ENCODE results near the gene CACHD1.

Gene CACHD1

DNA sequence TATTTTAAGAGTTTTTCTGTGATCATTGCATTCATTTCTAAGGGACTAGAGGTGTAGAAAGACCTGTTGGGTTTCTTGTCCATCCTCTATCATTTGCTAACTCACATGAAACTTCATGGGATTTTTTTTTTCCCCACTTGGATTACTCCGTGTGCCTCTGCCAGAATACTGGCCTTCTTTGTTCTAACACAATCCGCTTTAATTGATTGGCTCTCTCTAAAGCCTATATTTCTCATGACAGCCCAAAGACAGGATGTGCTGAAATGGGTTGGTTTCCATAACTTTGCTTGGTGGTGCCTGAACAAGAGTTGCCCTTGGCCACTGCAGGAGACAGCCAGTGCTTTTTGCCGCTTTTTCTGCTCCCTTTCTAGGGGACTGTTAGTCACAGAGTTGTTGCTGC, 12.2 kb downstream of the CACHD1 start:
- Histone ChIP-seq H3K27ac (ENCODE audit: low read depth in 2 of 2, low read length in 2 of 2) (no peak overlapping the region), H3K4me3 (ENCODE audit: low read length in 2 of 2) (no peak overlapping the region), H3K27me3 (ENCODE audit: control insufficient read depth in 2 of 2, insufficient read depth in 2 of 2, low read length in 2 of 2) (no peaks in the 10 kb centered on the region), H3K36me3 (ENCODE audit: control insufficient read depth in 2 of 2, insufficient read depth in 2 of 2, low read length in 2 of 2) (no peaks in the 10 kb centered on the region), H3K4me1 (ENCODE audit: control insufficient read depth in 2 of 2, insufficient read depth in 2 of 2, low read length in 2 of 2) (peaks cover 4 to 8% of the 10 kb centered on the region in 2 donors), H3K9ac (ENCODE audit: low read depth in 1 of 2, low read length in 2 of 2) (no peak overlapping the region), H3K9me3 (ENCODE audit: control insufficient read depth in 2 of 2, low read length in 2 of 2) (no peaks in the 10 kb centered on the region)

DNA sequence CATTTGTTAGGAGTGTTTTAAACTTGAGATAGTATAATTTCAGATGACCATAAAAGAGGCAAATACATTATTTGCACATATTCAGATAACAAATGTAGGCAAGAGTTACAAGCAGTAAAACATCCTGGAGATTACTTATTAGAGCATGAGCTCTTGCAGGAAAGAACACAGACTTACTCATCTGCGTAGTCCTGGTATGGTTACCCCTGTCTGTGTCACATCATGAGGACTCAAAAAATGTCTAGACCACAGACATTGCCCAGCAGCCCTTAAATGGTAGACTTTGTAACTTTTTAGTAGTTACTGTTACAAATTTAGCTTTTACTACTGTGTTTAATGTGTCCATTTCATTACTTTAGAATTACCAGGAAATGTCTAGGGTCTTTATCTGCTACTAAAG, 12.8 kb downstream of the CACHD1 start:
- H3K4me1 ChIP-seq (ENCODE audit: control insufficient read depth in 2 of 2, insufficient read depth in 2 of 2, low read length in 2 of 2) = peaks cover 3 to 8% of the 10 kb centered on the region in 2 donors
- no peaks in the 10 kb centered on the region for H3K36me3 ChIP-seq (ENCODE audit: control insufficient read depth in 2 of 2, insufficient read depth in 2 of 2, low read length in 2 of 2)
- no peak overlapping the region for H3K4me3 ChIP-seq (ENCODE audit: low read length in 2 of 2)
- no peaks in the 10 kb centered on the region for H3K27me3 ChIP-seq (ENCODE audit: control insufficient read depth in 2 of 2, insufficient read depth in 2 of 2, low read length in 2 of 2)
- H3K9me3 ChIP-seq (ENCODE audit: control insufficient read depth in 2 of 2, low read length in 2 of 2) = no peaks in the 10 kb centered on the region
- no peak overlapping the region for H3K27ac ChIP-seq (ENCODE audit: low read depth in 2 of 2, low read length in 2 of 2)
- no peak overlapping the region for H3K9ac ChIP-seq (ENCODE audit: low read depth in 1 of 2, low read length in 2 of 2)

GRCh38 chr1:64483731-64484414, 13.9 kb downstream of the CACHD1 start:
- Histone ChIP-seq H3K36me3 (ENCODE audit: control insufficient read depth in 2 of 2, insufficient read depth in 2 of 2, low read length in 2 of 2) (no peaks in the 10 kb centered on the region), H3K4me1 (ENCODE audit: control insufficient read depth in 2 of 2, insufficient read depth in 2 of 2, low read length in 2 of 2) (peaks cover 3 to 8% of the 10 kb centered on the region in 2 donors), H3K9ac (ENCODE audit: low read depth in 1 of 2, low read length in 2 of 2) (no peak overlapping the region), H3K27me3 (ENCODE audit: control insufficient read depth in 2 of 2, insufficient read depth in 2 of 2, low read length in 2 of 2) (no peaks in the 10 kb centered on the region), H3K27ac (ENCODE audit: low read depth in 2 of 2, low read length in 2 of 2) (no peak overlapping the region), H3K9me3 (ENCODE audit: control insufficient read depth in 2 of 2, low read length in 2 of 2) (no peaks in the 10 kb centered on the region), H3K4me3 (ENCODE audit: low read length in 2 of 2) (no peak overlapping the region)

GRCh38 chr1:64484651-64485050, 14.7 kb downstream of the CACHD1 start:
- no peak overlapping the region for H3K4me3 ChIP-seq (ENCODE audit: low read length in 2 of 2)
- peaks cover 3 to 8% of the 10 kb centered on the region in 2 donors for H3K4me1 ChIP-seq (ENCODE audit: control insufficient read depth in 2 of 2, insufficient read depth in 2 of 2, low read length in 2 of 2)
- no peak overlapping the region for H3K9ac ChIP-seq (ENCODE audit: low read depth in 1 of 2, low read length in 2 of 2)
- H3K36me3 ChIP-seq (ENCODE audit: control insufficient read depth in 2 of 2, insufficient read depth in 2 of 2, low read length in 2 of 2) = no peaks in the 10 kb centered on the region
- no peaks in the 10 kb centered on the region for H3K9me3 ChIP-seq (ENCODE audit: control insufficient read depth in 2 of 2, low read length in 2 of 2)
- H3K27me3 ChIP-seq (ENCODE audit: control insufficient read depth in 2 of 2, insufficient read depth in 2 of 2, low read length in 2 of 2) = no peaks in the 10 kb centered on the region
- no peak overlapping the region for H3K27ac ChIP-seq (ENCODE audit: low read depth in 2 of 2, low read length in 2 of 2)

DNA sequence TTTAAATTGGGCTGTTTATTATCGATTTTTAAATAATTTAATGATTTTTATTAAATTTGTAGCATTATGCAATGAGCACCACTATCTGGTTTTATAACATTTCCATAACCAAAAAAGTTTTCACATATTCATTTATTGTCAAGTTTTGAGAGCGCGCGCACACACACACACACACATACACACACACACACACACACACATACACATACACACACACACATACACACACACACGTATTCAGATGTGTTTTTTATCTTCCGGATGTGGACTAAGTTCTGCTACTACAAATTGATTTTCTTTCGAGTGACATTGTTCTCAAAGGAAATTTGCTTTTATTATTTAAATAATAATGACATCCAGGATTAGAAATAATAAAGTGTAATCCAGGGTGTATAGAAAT, 16.3 kb downstream of the CACHD1 start:
- peaks cover 3 to 14% of the 10 kb centered on the region in 2 donors for H3K4me1 ChIP-seq (ENCODE audit: control insufficient read depth in 2 of 2, insufficient read depth in 2 of 2, low read length in 2 of 2)
- H3K36me3 ChIP-seq (ENCODE audit: control insufficient read depth in 2 of 2, insufficient read depth in 2 of 2, low read length in 2 of 2) = no peaks in the 10 kb centered on the region
- H3K27ac ChIP-seq (ENCODE audit: low read depth in 2 of 2, low read length in 2 of 2) = no peak overlapping the region

GRCh38 chr1:64487061-64487460, 17.1 kb downstream of the CACHD1 start:
- no peaks in the 10 kb centered on the region for H3K9me3 ChIP-seq (ENCODE audit: control insufficient read depth in 2 of 2, low read length in 2 of 2)
- H3K27me3 ChIP-seq (ENCODE audit: control insufficient read depth in 2 of 2, insufficient read depth in 2 of 2, low read length in 2 of 2) = no peaks in the 10 kb centered on the region
- no peak overlapping the region for H3K27ac ChIP-seq (ENCODE audit: low read depth in 2 of 2, low read length in 2 of 2)
- no peak overlapping the region for H3K9ac ChIP-seq (ENCODE audit: low read depth in 1 of 2, low read length in 2 of 2)
- H3K36me3 ChIP-seq (ENCODE audit: control insufficient read depth in 2 of 2, insufficient read depth in 2 of 2, low read length in 2 of 2) = no peaks in the 10 kb centered on the region
- peaks cover 0 to 11% of the 10 kb centered on the region in 2 donors for H3K4me1 ChIP-seq (ENCODE audit: control insufficient read depth in 2 of 2, insufficient read depth in 2 of 2, low read length in 2 of 2)
- no peak overlapping the region for H3K4me3 ChIP-seq (ENCODE audit: low read length in 2 of 2)

More for the DNA sequence above, 16.3 kb downstream of the CACHD1 start:
- Histone ChIP-seq H3K27me3 (ENCODE audit: control insufficient read depth in 2 of 2, insufficient read depth in 2 of 2, low read length in 2 of 2) (no peaks in the 10 kb centered on the region), H3K9ac (ENCODE audit: low read depth in 1 of 2, low read length in 2 of 2) (no peak overlapping the region), H3K9me3 (ENCODE audit: control insufficient read depth in 2 of 2, low read length in 2 of 2) (no peaks in the 10 kb centered on the region), H3K4me3 (ENCODE audit: low read length in 2 of 2) (no peak overlapping the region)

DNA sequence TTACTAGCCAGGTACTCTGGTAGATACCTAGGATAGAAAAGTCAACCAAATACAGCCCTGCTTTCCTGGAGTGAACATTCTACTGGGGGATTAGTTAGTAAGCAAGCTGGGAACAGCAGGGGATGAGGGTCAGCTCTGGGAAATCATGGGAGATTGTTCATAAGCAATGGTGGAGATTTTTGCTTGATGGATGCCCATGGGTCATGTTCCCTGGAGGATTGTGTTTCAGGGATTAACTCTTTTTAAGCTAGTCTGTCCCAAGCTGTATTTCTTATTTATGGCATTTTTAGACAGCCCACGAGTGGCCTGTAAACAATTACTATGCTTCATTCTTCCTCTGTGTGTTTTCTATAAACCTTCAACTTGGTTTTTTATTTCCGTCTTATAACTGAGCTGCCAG, 18.9 kb downstream of the CACHD1 start:
- Histone ChIP-seq H3K9ac (ENCODE audit: low read depth in 1 of 2, low read length in 2 of 2) (no peak overlapping the region), H3K27me3 (ENCODE audit: control insufficient read depth in 2 of 2, insufficient read depth in 2 of 2, low read length in 2 of 2) (no peaks in the 10 kb centered on the region), H3K9me3 (ENCODE audit: control insufficient read depth in 2 of 2, low read length in 2 of 2) (no peaks in the 10 kb centered on the region), H3K36me3 (ENCODE audit: control insufficient read depth in 2 of 2, insufficient read depth in 2 of 2, low read length in 2 of 2) (no peaks in the 10 kb centered on the region), H3K4me1 (ENCODE audit: control insufficient read depth in 2 of 2, insufficient read depth in 2 of 2, low read length in 2 of 2) (peaks cover 0 to 8% of the 10 kb centered on the region in 2 donors), H3K27ac (ENCODE audit: low read depth in 2 of 2, low read length in 2 of 2) (no peak overlapping the region), H3K4me3 (ENCODE audit: low read length in 2 of 2) (no peak overlapping the region)

DNA sequence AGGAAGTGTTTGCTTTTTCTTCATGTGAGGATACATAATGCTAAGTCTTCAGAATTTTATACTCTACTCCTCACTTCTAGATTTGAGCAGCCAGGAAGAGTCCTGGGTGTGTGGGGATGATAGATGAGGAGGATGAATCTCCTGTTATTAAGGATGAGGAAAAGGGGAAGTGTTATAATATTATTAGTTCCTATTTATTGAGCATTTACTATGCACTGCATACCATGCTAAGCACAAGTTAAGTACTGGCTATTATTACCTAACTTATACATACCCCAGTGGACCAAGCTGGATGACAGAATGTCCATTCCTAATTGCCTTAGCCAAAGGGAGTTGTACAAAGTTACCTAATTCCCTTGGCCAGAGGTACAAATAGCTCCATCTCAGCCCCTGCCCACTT, 19.8 kb downstream of the CACHD1 start:
- Histone ChIP-seq H3K27ac (ENCODE audit: low read depth in 2 of 2, low read length in 2 of 2) (no peak overlapping the region), H3K27me3 (ENCODE audit: control insufficient read depth in 2 of 2, insufficient read depth in 2 of 2, low read length in 2 of 2) (no peaks in the 10 kb centered on the region), H3K4me1 (ENCODE audit: control insufficient read depth in 2 of 2, insufficient read depth in 2 of 2, low read length in 2 of 2) (peaks cover 0 to 7% of the 10 kb centered on the region in 2 donors), H3K4me3 (ENCODE audit: low read length in 2 of 2) (no peak overlapping the region), H3K36me3 (ENCODE audit: control insufficient read depth in 2 of 2, insufficient read depth in 2 of 2, low read length in 2 of 2) (no peaks in the 10 kb centered on the region), H3K9ac (ENCODE audit: low read depth in 1 of 2, low read length in 2 of 2) (no peak overlapping the region), H3K9me3 (ENCODE audit: control insufficient read depth in 2 of 2, low read length in 2 of 2) (no peaks in the 10 kb centered on the region)

DNA sequence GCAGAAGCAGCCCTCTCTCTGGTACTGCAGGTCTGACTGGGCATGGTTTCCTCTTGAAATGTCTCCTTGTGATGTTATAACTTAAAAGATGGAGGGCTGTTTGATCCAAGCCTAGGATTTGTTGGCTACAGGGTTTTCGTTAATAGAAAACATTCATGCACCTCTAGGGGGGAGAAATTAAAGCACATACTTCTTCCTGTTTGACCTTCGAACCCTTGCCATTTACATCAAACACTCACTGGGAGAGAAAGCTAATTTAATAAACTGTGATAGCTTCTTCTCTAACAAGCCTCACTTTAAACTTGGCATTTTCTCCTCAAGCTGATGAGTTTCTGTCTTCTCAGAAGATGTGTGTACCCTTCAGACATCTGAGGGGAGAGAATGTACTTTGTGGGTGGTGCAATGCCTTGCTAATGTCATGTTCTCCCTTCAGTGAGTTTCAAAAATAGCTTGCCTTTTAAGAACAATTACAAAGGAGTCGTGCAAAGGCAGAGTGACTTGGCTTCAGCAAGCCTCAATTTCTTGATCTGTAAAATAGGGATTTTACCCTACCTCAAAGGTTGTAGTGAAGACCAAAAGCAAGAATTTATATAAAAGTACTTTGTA, 20.4 kb downstream of the CACHD1 start:
- Histone ChIP-seq H3K4me1 (ENCODE audit: control insufficient read depth in 2 of 2, insufficient read depth in 2 of 2, low read length in 2 of 2) (peaks cover 0 to 7% of the 10 kb centered on the region in 2 donors), H3K9ac (ENCODE audit: low read depth in 1 of 2, low read length in 2 of 2) (no peak overlapping the region), H3K27me3 (ENCODE audit: control insufficient read depth in 2 of 2, insufficient read depth in 2 of 2, low read length in 2 of 2) (no peaks in the 10 kb centered on the region), H3K4me3 (ENCODE audit: low read length in 2 of 2) (no peak overlapping the region), H3K36me3 (ENCODE audit: control insufficient read depth in 2 of 2, insufficient read depth in 2 of 2, low read length in 2 of 2) (no peaks in the 10 kb centered on the region), H3K27ac (ENCODE audit: low read depth in 2 of 2, low read length in 2 of 2) (no peak overlapping the region), H3K9me3 (ENCODE audit: control insufficient read depth in 2 of 2, low read length in 2 of 2) (no peaks in the 10 kb centered on the region)

GRCh38 chr1:64492424-64492823, 22.5 kb downstream of the CACHD1 start:
- H3K27ac ChIP-seq (ENCODE audit: low read depth in 2 of 2, low read length in 2 of 2) = no peak overlapping the region
- peaks cover 0 to 7% of the 10 kb centered on the region in 2 donors for H3K4me1 ChIP-seq (ENCODE audit: control insufficient read depth in 2 of 2, insufficient read depth in 2 of 2, low read length in 2 of 2)
- no peaks in the 10 kb centered on the region for H3K36me3 ChIP-seq (ENCODE audit: control insufficient read depth in 2 of 2, insufficient read depth in 2 of 2, low read length in 2 of 2)
- H3K9ac ChIP-seq (ENCODE audit: low read depth in 1 of 2, low read length in 2 of 2) = no peak overlapping the region
- H3K27me3 ChIP-seq (ENCODE audit: control insufficient read depth in 2 of 2, insufficient read depth in 2 of 2, low read length in 2 of 2) = no peaks in the 10 kb centered on the region
- H3K4me3 ChIP-seq (ENCODE audit: low read length in 2 of 2) = no peak overlapping the region
- H3K9me3 ChIP-seq (ENCODE audit: control insufficient read depth in 2 of 2, low read length in 2 of 2) = no peaks in the 10 kb centered on the region
